Vagina (tissue), 2 donors: ENCODE measurements around the gene STARD3NL.

Experiments
- CTCF ChIP-seq, 3 experiments: fragments of 450-650 bp in 2 of 3; fragments of 200-600 bp in 1 of 3; sonication (generic) in 1 of 3; IDR thresholded peaks; one replicate each; pipeline ENCODE4 v1.5.1; 2017 to 2019; ENCODE audit warnings: antibody characterized with exemption in 3 of 3, mild to moderate bottlenecking in 2 of 3, moderate library complexity in 2 of 3
- POLR2A ChIP-seq, 2 donors: fragments of 450-650 bp; IDR thresholded peaks; one replicate each; pipeline ENCODE4 v1.6.1; 2017; ENCODE audit warnings: antibody characterized with exemption in 2 of 2, mild to moderate bottlenecking in 2 of 2, moderate library complexity in 2 of 2
- POLR2AphosphoS5 ChIP-seq, 2 donors: sonication (generic); formaldehyde crosslinking; IDR thresholded peaks; one replicate each; pipeline ENCODE4 v1.9.0; 2017; ENCODE audit warnings: antibody characterized with exemption in 2 of 2, mild to moderate bottlenecking in 2 of 2, low read depth in 1 of 2; ENCODE audit not compliant: insufficient read depth in 1 of 2

GRCh38 chr7:38129162-38129561, 48.9 kb upstream of the STARD3NL start:
- TF ChIP-seq CTCF (IDR thresholded peaks at IDR 0.05) (no peak), POLR2A (IDR thresholded peaks at IDR 0.05) (no peak), POLR2AphosphoS5 (IDR thresholded peaks at IDR 0.05; ENCODE audit: insufficient read depth in 1 of 2, low read depth in 1 of 2) (no peak)
